SK-N-SH treated with all-trans-retinoic acid at 6 μM for 48 hours (cell line): ENCODE results near the gene MYO1B.

ENCODE experiments used
- ARNTL ChIP-seq: fragments of 450-650 bp; formaldehyde crosslinking; IDR thresholded peaks from 2 replicates; pipeline ENCODE4 v1.5.0; 2020; ENCODE audit warnings: low read depth, mild to moderate bottlenecking, moderate library complexity, borderline replicate concordance
- CREB5 ChIP-seq: fragments of 250-450 bp; sonication (Bioruptor Pico); IDR thresholded peaks from 2 replicates; pipeline ENCODE4 v1.5.1; 2020; ENCODE audit warnings: low read depth, mild to moderate bottlenecking, moderate library complexity
- RARB ChIP-seq: fragments of 250-450 bp; sonication (Bioruptor Pico); IDR thresholded peaks from 2 replicates; pipeline ENCODE4 v1.8.0; 2021; ENCODE audit warnings: mild to moderate bottlenecking, moderate library complexity
- ZFP3 ChIP-seq: fragments of 250-450 bp; sonication (Bioruptor Pico); IDR thresholded peaks from 2 replicates; pipeline ENCODE4 v1.5.0; 2020; ENCODE audit warnings: mild to moderate bottlenecking, moderate library complexity

GRCh38 chr2:191292869-191293268 is 47.7 kb downstream of the MYO1B start:
- TF ChIP-seq CREB5 (CRISPR knock-in tag) (no peak), RARB (CRISPR knock-in tag) (no peak), ARNTL (CRISPR knock-in tag) (no peak), ZFP3 (CRISPR knock-in tag) (no peak)
